Activated naive CD4-positive, alpha-beta T cell treated with anti-CD3 and anti-CD28 coated beads for 36 hours (primary cell): ENCODE data around the gene ARAP2. TPM values are rescaled to one million over a fixed set of nuclear protein-coding genes. Genes with fewer than 3 reads are reported as not detected.

Experiments used
- CTCF ChIA-PET: fragments of 350-600 bp; sonication (Branson Sonifier 250); formaldehyde crosslinking; loops from one replicate; lab custom pipeline; 2021; ENCODE audit warnings: antibody characterized with exemption; lab: Charles Lee
- DNase-seq: peaks from one replicate; pipeline ENCODE4 v3.0.0-alpha.2; 2020
- H3K27ac Mint-ChIP-seq: one replicate; pipeline ENCODE4 v1.8.0; 2021; ENCODE audit warnings: mild to moderate bottlenecking, mixed read lengths
- H3K27me3 Mint-ChIP-seq: one replicate; pipeline ENCODE4 v1.8.0; 2021; ENCODE audit warnings: low read depth, mixed read lengths
- H3K36me3 Mint-ChIP-seq: one replicate; pipeline ENCODE4 v1.8.0; 2021; ENCODE audit warnings: low read depth, mixed read lengths
- H3K4me1 Mint-ChIP-seq: one replicate; pipeline ENCODE4 v1.8.0; 2021; ENCODE audit warnings: low read depth, mixed read lengths
- H3K4me3 Mint-ChIP-seq: one replicate; pipeline ENCODE4 v1.8.0; 2021; ENCODE audit warnings: mild to moderate bottlenecking, moderate library complexity, mixed read lengths
- H3K9me3 Mint-ChIP-seq: one replicate; pipeline ENCODE4 v1.8.0; 2021; ENCODE audit warnings: mixed read lengths
- intact Hi-C: fragments of 100-400 bp; cut with micrococcal nuclease; formaldehyde crosslinking; loops from one replicate; pipeline ENCODE4 v1.15.1; 2023
- total RNA-seq, 2 experiments: library from RNA; stranded (reverse); gene quantifications; one replicate each; pipeline ENCODE4 v1.2.3, GENCODE V29; 2021

ARAP2 gene, protein sequence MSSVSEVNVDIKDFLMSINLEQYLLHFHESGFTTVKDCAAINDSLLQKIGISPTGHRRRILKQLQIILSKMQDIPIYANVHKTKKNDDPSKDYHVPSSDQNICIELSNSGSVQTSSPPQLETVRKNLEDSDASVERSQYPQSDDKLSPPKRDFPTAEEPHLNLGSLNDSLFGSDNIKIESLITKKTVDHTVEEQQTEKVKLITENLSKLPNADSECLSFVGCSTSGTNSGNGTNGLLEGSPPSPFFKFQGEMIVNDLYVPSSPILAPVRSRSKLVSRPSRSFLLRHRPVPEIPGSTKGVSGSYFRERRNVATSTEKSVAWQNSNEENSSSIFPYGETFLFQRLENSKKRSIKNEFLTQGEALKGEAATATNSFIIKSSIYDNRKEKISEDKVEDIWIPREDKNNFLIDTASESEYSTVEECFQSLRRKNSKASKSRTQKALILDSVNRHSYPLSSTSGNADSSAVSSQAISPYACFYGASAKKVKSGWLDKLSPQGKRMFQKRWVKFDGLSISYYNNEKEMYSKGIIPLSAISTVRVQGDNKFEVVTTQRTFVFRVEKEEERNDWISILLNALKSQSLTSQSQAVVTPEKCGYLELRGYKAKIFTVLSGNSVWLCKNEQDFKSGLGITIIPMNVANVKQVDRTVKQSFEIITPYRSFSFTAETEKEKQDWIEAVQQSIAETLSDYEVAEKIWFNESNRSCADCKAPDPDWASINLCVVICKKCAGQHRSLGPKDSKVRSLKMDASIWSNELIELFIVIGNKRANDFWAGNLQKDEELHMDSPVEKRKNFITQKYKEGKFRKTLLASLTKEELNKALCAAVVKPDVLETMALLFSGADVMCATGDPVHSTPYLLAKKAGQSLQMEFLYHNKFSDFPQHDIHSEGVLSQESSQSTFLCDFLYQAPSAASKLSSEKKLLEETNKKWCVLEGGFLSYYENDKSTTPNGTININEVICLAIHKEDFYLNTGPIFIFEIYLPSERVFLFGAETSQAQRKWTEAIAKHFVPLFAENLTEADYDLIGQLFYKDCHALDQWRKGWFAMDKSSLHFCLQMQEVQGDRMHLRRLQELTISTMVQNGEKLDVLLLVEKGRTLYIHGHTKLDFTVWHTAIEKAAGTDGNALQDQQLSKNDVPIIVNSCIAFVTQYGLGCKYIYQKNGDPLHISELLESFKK (N-terminal part only)
- 10 to 100 TPM; 29.6 to 38.2 TPM for total RNA-seq

- H3K36me3 Mint-ChIP-seq = peaks cover 11% of the 10 kb centered on the region
- H3K4me3 Mint-ChIP-seq = peak within 1 kb of the TSS; percentile 94
- peak within 1 kb of the TSS; percentile 88 for H3K27ac Mint-ChIP-seq
- intact Hi-C loops = loop anchor here (1.0 to 5.0 kb wide), 8 partner anchors 11 to 1442 kb away; partner anchors contain the start of gene RELL1
- H3K4me1 Mint-ChIP-seq = peaks cover 24% of the 10 kb centered on the region
- H3K9me3 Mint-ChIP-seq = peaks cover 1% of the 10 kb centered on the region
- DNase-seq = peak; percentile 77
- no peaks in the 10 kb centered on the region for H3K27me3 Mint-ChIP-seq
- CTCF ChIA-PET = interaction anchor here (0.6 to 4.3 kb wide), 21 partner anchors 9 to 238 kb away, joined by 3 to 26 read pairs (median 4); no protein-coding TSS in a partner anchor
Measured at GRCh38 chr4:36244257-36245082, at the start of gene ARAP2. ARAP2 (minus strand) TSS chr4:36244514; CDS start chr4:36229486, 15,028 bp downstream.

DNA sequence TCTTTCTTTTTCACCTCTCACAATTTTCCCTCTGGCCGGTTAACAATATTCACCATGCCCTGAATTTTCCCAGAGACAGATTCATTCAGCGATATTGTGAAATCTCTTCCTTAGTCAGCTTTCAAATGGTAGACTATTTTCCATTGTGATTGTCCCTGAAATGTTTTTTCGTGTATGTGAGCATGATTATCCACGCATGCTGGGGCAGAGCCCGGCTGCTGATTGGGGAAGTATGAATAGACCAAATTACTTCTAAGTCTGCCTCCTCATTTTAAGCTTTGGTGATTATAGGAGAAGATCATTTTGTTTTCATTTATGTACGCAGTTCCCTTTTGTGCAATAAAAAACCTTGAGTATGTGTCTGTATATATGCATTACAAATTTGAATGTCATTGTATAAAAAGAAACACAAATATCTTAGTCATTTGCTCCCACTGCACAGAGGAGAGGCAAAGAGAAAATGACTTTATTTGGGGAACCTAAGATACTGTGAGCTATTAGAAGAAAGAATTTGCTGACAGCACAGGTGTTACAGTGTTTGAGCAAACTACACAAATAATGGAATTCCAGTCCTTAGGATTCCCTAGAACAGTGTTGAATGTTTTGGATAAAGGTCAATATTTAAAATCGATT, 48.4 kb upstream of the ARAP2 start:
- no peaks in the 10 kb centered on the region for H3K9me3 Mint-ChIP-seq
- no peak overlapping the region for H3K4me3 Mint-ChIP-seq
- CTCF ChIA-PET = no interaction called here

GRCh38 chr4:36290641-36291040, 46.3 kb upstream of the ARAP2 start:
- Mint-ChIP-seq H3K36me3 (no peaks in the 10 kb centered on the region), H3K27ac (no peak overlapping the region), H3K27me3 (no peaks in the 10 kb centered on the region), H3K9me3 (no peaks in the 10 kb centered on the region), H3K4me3 (no peak overlapping the region), H3K4me1 (peaks cover 20% of the 10 kb centered on the region)
- CTCF ChIA-PET = interaction anchor here (0.6 to 1.6 kb wide), 2 partner anchors 25 to 114 kb away, joined by 3 to 6 read pairs; no protein-coding TSS in a partner anchor
- no peak for DNase-seq
- intact Hi-C loops = no loop called here

More for the DNA sequence above, 48.4 kb upstream of the ARAP2 start:
- no peak overlapping the region for H3K27ac Mint-ChIP-seq
- H3K36me3 Mint-ChIP-seq = no peaks in the 10 kb centered on the region
- intact Hi-C loops = no loop called here
- no peak for DNase-seq
- H3K4me1 Mint-ChIP-seq = peaks cover 4% of the 10 kb centered on the region
- no peaks in the 10 kb centered on the region for H3K27me3 Mint-ChIP-seq

DNA sequence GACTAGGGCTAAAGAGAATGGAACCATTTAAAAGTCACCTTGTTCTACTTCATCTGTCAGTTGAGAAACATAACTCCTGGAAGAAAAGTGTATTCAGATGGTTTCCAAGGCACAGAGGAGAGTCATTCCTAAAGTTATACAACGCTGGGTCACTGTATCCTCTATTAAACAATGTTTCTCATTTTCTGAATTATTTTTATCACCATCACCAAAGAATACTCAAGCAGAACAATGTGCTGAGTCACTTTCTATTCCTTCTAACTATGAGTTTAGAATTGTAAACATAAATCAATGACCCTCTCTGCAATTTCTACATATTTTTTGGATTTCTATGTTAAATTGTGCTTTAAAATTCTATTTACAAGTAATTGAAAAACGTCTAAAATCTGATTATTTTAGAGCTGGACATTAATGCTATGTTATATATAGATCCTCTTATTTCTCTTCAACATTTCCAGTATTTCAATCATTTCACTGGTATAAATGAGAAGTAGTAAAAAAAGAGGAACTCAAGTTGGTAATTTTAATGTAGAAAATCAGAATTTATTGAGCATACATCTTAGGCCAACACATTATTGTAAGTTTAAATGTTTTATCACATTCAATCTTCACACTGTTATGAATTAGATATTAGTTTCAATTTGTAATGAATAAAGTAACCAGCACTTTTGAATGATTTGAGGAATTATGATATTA, 44.6 kb upstream of the ARAP2 start:
- H3K36me3 Mint-ChIP-seq = no peaks in the 10 kb centered on the region
- no peaks in the 10 kb centered on the region for H3K27me3 Mint-ChIP-seq
- H3K4me3 Mint-ChIP-seq = no peak overlapping the region
- H3K27ac Mint-ChIP-seq = no peak overlapping the region
- DNase-seq = no peak
- intact Hi-C loops = no loop called here
- H3K4me1 Mint-ChIP-seq = peaks cover 28% of the 10 kb centered on the region
- no peaks in the 10 kb centered on the region for H3K9me3 Mint-ChIP-seq
- CTCF ChIA-PET = interaction anchor here (1.2 kb wide), 2 partner anchors 51 to 111 kb away, joined by 3 to 5 read pairs; no protein-coding TSS in a partner anchor

- Mint-ChIP-seq H3K9me3 (no peaks in the 10 kb centered on the region), H3K27me3 (no peaks in the 10 kb centered on the region), H3K27ac (peak overlapping the region; percentile 66), H3K4me3 (peak overlapping the region; percentile 22), H3K36me3 (no peaks in the 10 kb centered on the region), H3K4me1 (peaks cover 30% of the 10 kb centered on the region)
- CTCF ChIA-PET = interaction anchor here (1.3 to 1.5 kb wide), 3 partner anchors 19 to 42 kb away, joined by 4 to 7 read pairs (median 5); partner anchors contain the start of gene ARAP2
- no peak for DNase-seq
- intact Hi-C loops = loop anchor here (1.0 to 2.0 kb wide), 14 partner anchors 16 to 1845 kb away; partner anchors contain the start of gene ARAP2
Measured at GRCh38 chr4:36286481-36286871, 42.2 kb upstream of the ARAP2 start.

GRCh38 chr4:36285784-36286480, 41.6 kb upstream of the ARAP2 start:
- intact Hi-C loops = loop anchor here (1.0 to 2.0 kb wide), 14 partner anchors 17 to 1845 kb away; partner anchors contain the start of gene ARAP2
- Mint-ChIP-seq H3K9me3 (no peaks in the 10 kb centered on the region), H3K4me1 (peaks cover 32% of the 10 kb centered on the region), H3K4me3 (peak overlapping the region; percentile 22), H3K27ac (peak overlapping the region; percentile 85), H3K27me3 (no peaks in the 10 kb centered on the region), H3K36me3 (no peaks in the 10 kb centered on the region)
- DNase-seq = peak; percentile 79
- CTCF ChIA-PET = interaction anchor here (0.6 to 1.7 kb wide), 7 partner anchors 18 to 112 kb away, joined by 3 to 7 read pairs (median 4); partner anchors contain the start of gene ARAP2

DNA sequence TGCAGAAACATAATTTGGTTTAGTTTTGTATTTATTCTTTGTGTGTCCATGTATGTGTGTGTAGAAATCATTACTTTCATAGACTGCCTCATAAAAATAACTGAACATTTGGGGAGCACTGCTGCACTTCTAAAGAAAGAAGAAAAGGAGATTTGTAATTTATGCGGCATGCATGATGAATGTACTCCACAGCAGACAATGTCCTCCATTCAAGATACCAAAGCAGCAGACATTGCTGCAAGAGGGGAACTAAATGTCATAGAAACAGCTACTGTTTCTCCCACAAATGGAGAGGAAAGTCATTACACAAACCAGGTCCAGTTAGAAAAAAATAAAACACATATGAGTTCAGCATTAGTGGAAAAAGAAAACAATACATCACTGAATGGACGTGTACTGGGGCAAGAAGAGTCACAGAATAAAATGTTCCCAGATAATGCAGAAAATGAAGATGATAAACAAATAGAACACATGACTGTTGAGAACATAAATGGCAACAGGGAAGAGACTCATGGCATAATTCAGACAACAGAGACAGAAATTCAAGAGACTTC, 39.7 kb upstream of the ARAP2 start:
- peaks cover 42% of the 10 kb centered on the region for H3K4me1 Mint-ChIP-seq
- no peaks in the 10 kb centered on the region for H3K36me3 Mint-ChIP-seq
- no peak for DNase-seq
- H3K9me3 Mint-ChIP-seq = no peaks in the 10 kb centered on the region
- peaks cover 2% of the 10 kb centered on the region for H3K27me3 Mint-ChIP-seq
- CTCF ChIA-PET = interaction anchor here (1.1 to 1.7 kb wide), 3 partner anchors 25 to 114 kb away, joined by 3 to 7 read pairs (median 4); no protein-coding TSS in a partner anchor
- no peak overlapping the region for H3K27ac Mint-ChIP-seq
- no peak overlapping the region for H3K4me3 Mint-ChIP-seq
- intact Hi-C loops = no loop called here

GRCh38 chr4:36282503-36283030, 38.3 kb upstream of the ARAP2 start:
- intact Hi-C loops = no loop called here
- no peak overlapping the region for H3K27ac Mint-ChIP-seq
- H3K4me3 Mint-ChIP-seq = no peak overlapping the region
- CTCF ChIA-PET = no interaction called here
- no peaks in the 10 kb centered on the region for H3K9me3 Mint-ChIP-seq
- DNase-seq = no peak
- peaks cover 2% of the 10 kb centered on the region for H3K27me3 Mint-ChIP-seq
- no peaks in the 10 kb centered on the region for H3K36me3 Mint-ChIP-seq
- peaks cover 47% of the 10 kb centered on the region for H3K4me1 Mint-ChIP-seq

DNA sequence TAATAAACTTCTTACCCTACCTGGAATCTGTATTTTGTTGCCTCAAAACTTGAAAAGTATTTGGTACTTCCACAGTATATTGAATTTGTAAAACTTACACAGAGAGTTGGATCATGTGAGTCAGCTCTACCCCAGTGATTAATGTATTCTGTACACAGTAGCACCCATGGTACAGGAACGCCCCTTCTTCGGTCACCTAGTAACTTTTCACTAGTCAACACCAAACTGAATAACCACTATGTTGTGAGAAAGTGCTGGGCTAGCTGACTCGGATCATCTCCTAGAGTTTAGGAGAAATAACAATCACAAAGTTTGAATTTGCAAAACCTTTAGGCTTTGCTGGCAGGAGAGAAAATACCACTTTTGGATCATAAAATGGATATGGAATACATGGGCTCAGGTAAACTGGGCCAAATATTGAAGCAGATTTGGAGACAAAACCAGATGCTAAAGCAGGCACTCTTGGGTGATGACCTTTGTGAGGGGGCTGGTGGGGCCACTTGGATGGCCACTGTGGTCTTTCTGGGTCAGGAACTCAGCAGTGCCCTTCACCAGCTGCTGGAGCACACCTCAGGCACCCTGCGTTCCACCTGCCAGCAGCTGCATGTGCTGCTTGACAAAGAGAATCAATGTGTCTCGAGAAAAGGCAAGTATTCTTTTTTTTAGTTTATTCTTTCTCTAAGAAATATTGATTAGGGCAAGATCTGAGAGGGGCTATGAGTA, 37.2 kb upstream of the ARAP2 start, which contains the start of gene DTHD1:
Gene DTHD1, plus strand, starts transcription at position 233 of the 723 bp plus-strand sequence. Its CDS starts 143 bp downstream, at position 376.
- peaks cover 2% of the 10 kb centered on the region for H3K27me3 Mint-ChIP-seq
- no peak within 1 kb of the TSS for H3K4me3 Mint-ChIP-seq
- no peak within 1 kb of the TSS for H3K27ac Mint-ChIP-seq
- peak; percentile 35 for DNase-seq
- no peaks in the 10 kb centered on the region for H3K36me3 Mint-ChIP-seq
- peaks cover 44% of the 10 kb centered on the region for H3K4me1 Mint-ChIP-seq
- no peaks in the 10 kb centered on the region for H3K9me3 Mint-ChIP-seq
- CTCF ChIA-PET = no interaction called here
- intact Hi-C loops = no loop called here
